Pericardium fibroblast (primary cell): ENCODE data around the gene C6orf141. TPM values are rescaled to one million over a fixed set of nuclear protein-coding genes. Genes with fewer than 3 reads are reported as not detected.

Experiments
- total RNA-seq: library from RNA; depleted of rRNA; stranded (reverse); fragments of >200 nt; gene quantifications from 2 replicates; pipeline ENCODE4 v1.2.3, GENCODE V29; 2015

The C6orf141 gene
- total RNA-seq: 1.0 and 1.3 TPM in 2 replicates

DNA sequence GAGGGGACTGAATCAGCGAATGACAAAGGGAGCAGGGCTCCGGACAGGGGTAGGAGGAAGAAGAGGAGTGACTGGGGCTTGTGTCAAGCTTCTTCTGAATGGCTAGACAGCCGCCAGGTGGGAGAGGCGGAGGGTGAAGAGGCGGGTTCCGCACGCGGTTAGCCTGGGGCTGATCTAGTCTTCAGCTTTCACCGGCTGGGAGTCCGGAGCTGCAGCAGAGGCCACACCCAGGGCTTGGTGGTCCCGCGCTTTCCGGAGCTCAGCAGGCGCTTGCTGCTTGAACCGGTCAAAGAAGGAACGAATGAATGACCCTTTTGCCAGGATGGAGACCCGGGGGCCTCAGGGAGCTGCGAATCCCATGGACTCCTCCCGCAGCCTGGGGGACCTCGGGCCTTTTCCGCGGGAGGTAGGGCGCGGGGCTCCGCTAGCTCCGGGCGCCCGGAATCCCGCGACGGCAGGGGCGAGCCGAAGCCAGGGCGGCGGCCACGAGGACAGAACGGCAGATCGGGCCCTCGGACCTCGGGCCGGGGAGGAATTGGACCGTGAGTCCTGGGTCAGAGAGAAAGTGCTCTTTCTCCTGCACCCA, at the start of gene C6orf141:
TSS of gene C6orf141 (plus strand) at position 177 of the 586 bp plus-strand sequence. CDS start at position 302, 125 bp downstream.

Other genes with a start within 250 kb of the C6orf141 start
- 8.1 and 8.6 TPM in 2 replicates for gene MMUT, start 87.4 kb upstream of the C6orf141 start, total RNA-seq
- gene CENPQ, start 87.3 kb upstream of the C6orf141 start, total RNA-seq: 4.0 and 5.1 TPM in 2 replicates
- gene GLYATL3, start 50.7 kb upstream of the C6orf141 start, total RNA-seq: not detected in 2 replicates
- not detected in 2 replicates for gene RHAG, start 86.2 kb downstream of the C6orf141 start, total RNA-seq
- gene CRISP2, start 162.9 kb downstream of the C6orf141 start, total RNA-seq: not detected in 2 replicates
- gene CRISP3, start 193.7 kb downstream of the C6orf141 start, total RNA-seq: not detected in 2 replicates
- gene PGK2, start 236.6 kb downstream of the C6orf141 start, total RNA-seq: not detected in 2 replicates